Measurements from ENCODE around the gene TOMM7. TPM values are rescaled to one million over a fixed set of nuclear protein-coding genes. Genes with fewer than 3 reads are reported as not detected.

The TOMM7 gene
- 100 to 1,000 TPM; 238 to 244 TPM for total RNA-seq

GRCh38 chr7:22822486-22823141 lies at the start of gene TOMM7:
Gene TOMM7, minus strand, starts transcription at chr7:22822849. Its CDS starts 70 bp downstream, at chr7:22822779.
- H3K27ac Mint-ChIP-seq, result peak within 1 kb of the TSS; percentile 95
- H3K4me3 Mint-ChIP-seq, result peak within 1 kb of the TSS; percentile 89 to 99
- H3K27me3 Mint-ChIP-seq (ENCODE audit: low read depth), result peaks cover 18% of the 10 kb centered on the region
- ATAC-seq (replicated peaks in 1 of 2), result peak; percentile 91
- peaks cover 7 to 9% of the 10 kb centered on the region in 2 donors for H3K36me3 Mint-ChIP-seq (ENCODE audit: insufficient read depth in 2 of 2)
- peak; percentile 86 to 89 for DNase-seq
- peaks cover 51% of the 10 kb centered on the region for H3K4me1 Mint-ChIP-seq (ENCODE audit: low read depth)
- H3K9me3 Mint-ChIP-seq, result no peaks in the 10 kb centered on the region

- Mint-ChIP-seq H3K9me3 (peaks cover 0 to 2% of the 10 kb centered on the region in 2 donors), H3K27ac (no peak overlapping the region), H3K4me3 (no peak overlapping the region), H3K36me3 (ENCODE audit: insufficient read depth in 2 of 2) (no peaks in the 10 kb centered on the region), H3K27me3 (ENCODE audit: low read depth) (no peaks in the 10 kb centered on the region), H3K4me1 (ENCODE audit: low read depth) (peaks cover 2% of the 10 kb centered on the region)
- no peak for DNase-seq
- ATAC-seq (replicated peaks in 1 of 2), result peak; percentile 67 to 69
These were observed 49.6 kb upstream of the TOMM7 start for GRCh38 chr7:22872096-22872807.

DNA sequence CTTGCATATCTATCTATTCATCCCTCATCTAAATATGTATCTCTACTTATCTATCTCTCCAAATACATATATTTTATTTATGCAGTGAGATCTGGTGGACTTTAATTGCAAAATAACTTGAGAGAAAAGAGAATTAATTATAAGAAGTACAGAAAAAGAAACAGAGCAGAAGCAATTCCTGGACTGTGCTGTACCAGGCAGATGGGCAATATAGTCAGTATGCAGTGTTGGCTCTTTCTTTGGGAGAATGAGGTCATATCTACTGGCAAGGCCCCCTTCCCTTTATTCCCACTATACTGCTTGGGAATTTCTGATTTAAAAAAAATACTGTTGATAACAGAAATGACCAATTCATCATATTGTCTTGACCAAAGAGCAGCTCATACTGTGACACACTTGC lies 49.0 kb upstream of the TOMM7 start:
- H3K9me3 Mint-ChIP-seq, result peaks cover 0 to 2% of the 10 kb centered on the region in 2 donors
- no peak for DNase-seq
- no peak overlapping the region for H3K27ac Mint-ChIP-seq

GRCh38 chr7:22868509-22868908 lies 45.9 kb upstream of the TOMM7 start:
- Mint-ChIP-seq H3K27ac (no peak overlapping the region), H3K27me3 (ENCODE audit: low read depth) (no peaks in the 10 kb centered on the region), H3K4me3 (no peak overlapping the region), H3K4me1 (ENCODE audit: low read depth) (peaks cover 5% of the 10 kb centered on the region), H3K36me3 (ENCODE audit: insufficient read depth in 2 of 2) (peaks cover 0 to 5% of the 10 kb centered on the region in 2 donors), H3K9me3 (peaks cover 0 to 2% of the 10 kb centered on the region in 2 donors)
- ATAC-seq (replicated peaks in 1 of 2) (no peak), DNase-seq (no peak)

More for the DNA sequence above, 49.0 kb upstream of the TOMM7 start:
- no peaks in the 10 kb centered on the region for H3K36me3 Mint-ChIP-seq (ENCODE audit: insufficient read depth in 2 of 2)
- no peak for ATAC-seq (replicated peaks in 1 of 2)
- no peak overlapping the region for H3K4me3 Mint-ChIP-seq
- H3K4me1 Mint-ChIP-seq (ENCODE audit: low read depth), result peaks cover 5% of the 10 kb centered on the region
- H3K27me3 Mint-ChIP-seq (ENCODE audit: low read depth), result no peaks in the 10 kb centered on the region

DNA sequence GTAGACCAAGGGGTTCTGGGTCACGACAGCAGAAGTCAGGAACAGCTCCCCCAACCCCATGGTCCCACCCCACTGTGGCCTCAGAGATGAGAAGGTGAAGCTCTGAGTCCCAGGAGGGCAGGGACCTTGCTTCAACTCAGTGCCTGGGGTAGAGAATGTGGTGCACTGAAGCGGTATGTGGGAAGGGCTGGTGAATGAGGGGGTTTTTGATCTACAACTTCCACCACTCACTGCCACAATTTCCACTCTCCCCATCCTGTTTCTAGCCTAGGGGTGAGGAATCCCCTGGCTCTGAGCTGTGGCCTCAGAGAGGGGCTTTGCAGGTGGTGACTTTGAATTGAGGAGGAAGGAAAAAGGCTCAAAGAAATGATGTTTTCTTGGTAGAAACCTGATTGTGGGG lies 44.9 kb upstream of the TOMM7 start:
- Mint-ChIP-seq H3K4me3 (no peak overlapping the region), H3K27ac (no peak overlapping the region), H3K4me1 (ENCODE audit: low read depth) (peaks cover 5% of the 10 kb centered on the region), H3K36me3 (ENCODE audit: insufficient read depth in 2 of 2) (peaks cover 0 to 7% of the 10 kb centered on the region in 2 donors), H3K9me3 (peaks cover 0 to 2% of the 10 kb centered on the region in 2 donors), H3K27me3 (ENCODE audit: low read depth) (no peaks in the 10 kb centered on the region)
- DNase-seq, result no peak
- no peak for ATAC-seq (replicated peaks in 1 of 2)

- no peak overlapping the region for H3K4me3 Mint-ChIP-seq
- ATAC-seq (replicated peaks in 1 of 2) (no peak), DNase-seq (no peak)
- H3K9me3 Mint-ChIP-seq, result peaks cover 0 to 2% of the 10 kb centered on the region in 2 donors
- peaks cover 5% of the 10 kb centered on the region for H3K4me1 Mint-ChIP-seq (ENCODE audit: low read depth)
- H3K27me3 Mint-ChIP-seq (ENCODE audit: low read depth), result no peaks in the 10 kb centered on the region
- H3K36me3 Mint-ChIP-seq (ENCODE audit: insufficient read depth in 2 of 2), result peaks cover 0 to 9% of the 10 kb centered on the region in 2 donors
- no peak overlapping the region for H3K27ac Mint-ChIP-seq
These were observed 44.4 kb upstream of the TOMM7 start for GRCh38 chr7:22867003-22867402.

DNA sequence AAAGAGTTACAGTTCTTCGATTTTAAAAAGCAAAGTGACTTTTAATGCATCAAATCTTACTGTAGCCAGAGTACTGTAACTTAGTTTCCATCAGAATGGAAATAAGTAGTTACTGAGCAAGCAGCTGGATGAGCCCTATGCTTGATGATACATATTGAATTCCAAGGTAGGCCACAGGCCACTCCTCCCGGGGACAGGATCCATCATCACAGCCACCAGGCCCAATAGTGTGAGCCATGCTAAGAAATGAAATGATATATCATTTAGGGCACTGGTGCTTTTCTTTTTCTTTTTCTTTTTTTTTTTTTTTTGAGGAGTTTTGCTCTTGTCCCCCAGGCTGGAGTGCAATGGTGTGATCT lies 42.9 kb upstream of the TOMM7 start:
- Mint-ChIP-seq H3K4me3 (no peak overlapping the region), H3K36me3 (ENCODE audit: insufficient read depth in 2 of 2) (peaks cover 0 to 11% of the 10 kb centered on the region in 2 donors), H3K4me1 (ENCODE audit: low read depth) (peaks cover 11% of the 10 kb centered on the region), H3K27ac (no peak overlapping the region), H3K27me3 (ENCODE audit: low read depth) (no peaks in the 10 kb centered on the region), H3K9me3 (peaks cover 0 to 2% of the 10 kb centered on the region in 2 donors)
- no peak for ATAC-seq (replicated peaks in 1 of 2)
- no peak for DNase-seq

- ATAC-seq (replicated peaks in 1 of 2), result no peak
- H3K36me3 Mint-ChIP-seq (ENCODE audit: insufficient read depth in 2 of 2), result peaks cover 0 to 14% of the 10 kb centered on the region in 2 donors
- no peaks in the 10 kb centered on the region for H3K9me3 Mint-ChIP-seq
- H3K4me3 Mint-ChIP-seq, result no peak overlapping the region
- peak overlapping the region; percentile 66 for H3K27ac Mint-ChIP-seq
- no peak for DNase-seq
- H3K4me1 Mint-ChIP-seq (ENCODE audit: low read depth), result peaks cover 16% of the 10 kb centered on the region
- no peaks in the 10 kb centered on the region for H3K27me3 Mint-ChIP-seq (ENCODE audit: low read depth)
These were observed 42.4 kb upstream of the TOMM7 start for GRCh38 chr7:22864855-22865601.

DNA sequence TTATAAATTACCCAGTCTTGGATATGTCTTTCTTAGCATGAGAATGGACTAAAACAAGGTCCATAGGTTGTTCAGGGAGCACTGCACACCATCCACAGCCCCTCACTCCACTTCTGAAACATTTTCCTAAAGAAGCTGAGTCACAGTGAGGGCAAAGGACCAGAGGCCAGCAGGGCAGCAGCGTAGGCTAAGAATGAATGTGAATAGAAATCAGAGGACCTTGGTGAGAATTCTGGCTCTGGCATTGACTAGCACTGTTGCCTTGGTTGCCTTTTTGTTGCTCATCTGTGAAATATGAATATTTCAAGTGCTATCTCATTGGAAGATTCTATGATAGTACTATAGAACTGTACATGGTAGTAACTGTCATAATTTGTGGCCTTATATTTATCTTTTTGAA lies 41.7 kb upstream of the TOMM7 start:
- ATAC-seq (replicated peaks in 1 of 2) (no peak), DNase-seq (no peak)
- H3K36me3 Mint-ChIP-seq (ENCODE audit: insufficient read depth in 2 of 2), result peaks cover 0 to 17% of the 10 kb centered on the region in 2 donors
- H3K27ac Mint-ChIP-seq, result no peak overlapping the region
- H3K27me3 Mint-ChIP-seq (ENCODE audit: low read depth), result no peaks in the 10 kb centered on the region
- H3K9me3 Mint-ChIP-seq, result no peaks in the 10 kb centered on the region
- peaks cover 22% of the 10 kb centered on the region for H3K4me1 Mint-ChIP-seq (ENCODE audit: low read depth)
- H3K4me3 Mint-ChIP-seq, result no peak overlapping the region

DNA sequence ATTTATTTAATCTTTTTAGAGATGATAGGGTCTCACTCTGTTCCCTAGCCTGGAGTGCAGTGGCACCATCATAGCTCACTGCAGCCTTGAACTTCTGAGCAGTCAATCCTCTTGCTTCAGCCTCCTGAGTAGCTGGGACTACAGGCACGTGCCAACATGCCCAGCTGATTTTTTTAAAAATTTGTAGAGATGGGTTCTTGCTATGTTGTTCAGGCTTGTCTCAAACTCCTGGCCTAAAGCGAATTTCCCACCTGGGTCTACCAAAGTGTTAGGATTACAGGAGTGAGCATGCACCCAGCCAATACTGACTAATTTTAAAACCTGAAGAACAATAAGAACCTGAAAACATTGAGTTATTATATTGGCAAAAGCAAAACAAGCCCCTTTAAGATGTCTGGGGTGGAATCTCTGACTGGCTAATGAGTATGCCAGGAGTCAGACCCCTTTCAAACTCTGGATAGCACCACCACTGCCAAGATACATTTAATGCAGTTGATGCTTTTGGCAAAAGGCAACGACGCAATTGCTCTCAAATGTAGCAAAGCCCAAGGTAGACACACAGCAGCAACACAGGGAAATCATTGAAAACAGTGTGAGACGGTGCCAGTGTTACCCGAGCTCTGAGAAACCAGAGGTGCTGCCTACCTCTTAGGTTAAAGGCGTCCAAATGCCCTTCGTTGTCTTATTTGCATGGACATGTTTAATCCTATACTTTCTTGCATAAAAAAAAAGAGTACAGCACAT lies 40.7 kb upstream of the TOMM7 start:
- Mint-ChIP-seq H3K36me3 (ENCODE audit: insufficient read depth in 2 of 2) (peaks cover 3 to 23% of the 10 kb centered on the region in 2 donors), H3K9me3 (no peaks in the 10 kb centered on the region), H3K4me3 (no peak overlapping the region), H3K27ac (no peak overlapping the region), H3K27me3 (ENCODE audit: low read depth) (no peaks in the 10 kb centered on the region), H3K4me1 (ENCODE audit: low read depth) (peaks cover 32% of the 10 kb centered on the region)
- ATAC-seq (replicated peaks in 1 of 2) (no peak), DNase-seq (no peak)

GRCh38 chr7:22861576-22861975 lies 38.9 kb upstream of the TOMM7 start:
- Mint-ChIP-seq H3K27me3 (ENCODE audit: low read depth) (no peaks in the 10 kb centered on the region), H3K36me3 (ENCODE audit: insufficient read depth in 2 of 2) (peaks cover 3 to 23% of the 10 kb centered on the region in 2 donors), H3K9me3 (no peaks in the 10 kb centered on the region), H3K27ac (no peak overlapping the region), H3K4me3 (no peak overlapping the region), H3K4me1 (ENCODE audit: low read depth) (peaks cover 42% of the 10 kb centered on the region)
- ATAC-seq (replicated peaks in 1 of 2) (no peak), DNase-seq (no peak)

DNA sequence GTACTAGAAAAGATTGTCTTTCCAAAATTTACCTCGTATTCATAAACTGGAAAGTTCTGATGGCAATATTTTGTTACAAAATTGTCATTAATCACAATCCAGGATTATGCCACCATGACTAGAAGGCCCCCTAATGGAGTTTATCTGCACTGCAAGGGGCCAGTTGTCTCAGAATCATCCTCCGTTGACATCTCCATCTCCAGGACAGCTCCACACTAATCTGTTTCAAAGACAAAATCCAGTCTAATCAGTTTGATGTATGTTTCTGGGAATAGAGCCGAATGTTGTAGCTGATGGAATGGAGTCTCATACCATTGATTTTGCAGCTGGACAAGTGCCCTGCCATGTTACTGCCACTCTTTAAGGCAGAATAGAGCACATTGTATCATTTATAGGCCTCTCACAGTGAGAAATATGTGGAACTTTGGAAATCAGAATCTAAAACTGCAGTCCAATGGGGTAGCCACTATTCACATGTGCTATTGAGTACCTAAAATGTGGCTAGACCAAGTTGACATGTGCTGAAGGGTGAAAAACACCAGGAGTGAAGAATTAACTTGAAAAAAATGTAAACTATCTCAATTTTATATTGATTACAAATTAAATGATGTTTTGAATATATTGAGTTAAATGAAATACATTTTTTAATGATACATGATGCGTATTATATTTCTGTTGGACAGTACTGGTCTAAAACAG lies 38.3 kb upstream of the TOMM7 start:
- peak; percentile 18 to 20 for DNase-seq
- no peak for ATAC-seq (replicated peaks in 1 of 2)
- H3K4me3 Mint-ChIP-seq, result no peak overlapping the region
- peaks cover 49% of the 10 kb centered on the region for H3K4me1 Mint-ChIP-seq (ENCODE audit: low read depth)
- no peaks in the 10 kb centered on the region for H3K27me3 Mint-ChIP-seq (ENCODE audit: low read depth)
- H3K27ac Mint-ChIP-seq, result peak overlapping the region; percentile 35
- H3K36me3 Mint-ChIP-seq (ENCODE audit: insufficient read depth in 2 of 2), result peaks cover 3 to 26% of the 10 kb centered on the region in 2 donors
- H3K9me3 Mint-ChIP-seq, result no peaks in the 10 kb centered on the region
